Osteoblast (primary cell): ENCODE measurements around the gene TRIOBP. TPM values are rescaled to one million over a fixed set of nuclear protein-coding genes. Genes with fewer than 3 reads are reported as not detected.

Experiments used
- DNase-seq: peaks from one replicate; pipeline ENCODE4 v3.0.0; 2011; ENCODE audit warnings: low spot score, mixed read lengths; ENCODE audit not compliant: insufficient read length; ENCODE audit errors: missing footprints
- H2AFZ ChIP-seq: 2 replicates; pipeline ENCODE4 v1.6.0; 2011; ENCODE audit warnings: mild to moderate bottlenecking, low read length
- H3K27ac ChIP-seq: 2 replicates; pipeline ENCODE4 v1.5.1; 2011; ENCODE audit warnings: mild to moderate bottlenecking, low read depth, low read length, moderate library complexity
- H3K27me3 ChIP-seq: 2 replicates; pipeline ENCODE4 v1.6.0; 2012; ENCODE audit warnings: mild to moderate bottlenecking, control low read depth, inconsistent platforms, low read length, moderate library complexity; ENCODE audit not compliant: insufficient read depth
- H3K36me3 ChIP-seq: 2 replicates; pipeline ENCODE4 v1.5.1; 2011; ENCODE audit warnings: mild to moderate bottlenecking, low read length, control low read depth, moderate library complexity; ENCODE audit not compliant: insufficient read depth
- H3K4me1 ChIP-seq: 2 replicates; pipeline ENCODE4 v1.5.1; 2011; ENCODE audit warnings: mild to moderate bottlenecking, low read length, control low read depth, moderate library complexity; ENCODE audit not compliant: insufficient read depth
- H3K4me2 ChIP-seq: 2 replicates; pipeline ENCODE4 v1.6.0; 2011; ENCODE audit warnings: mild to moderate bottlenecking, low read length; ENCODE audit not compliant: insufficient read depth
- H3K4me3 ChIP-seq: fragments of 200-600 bp; sonication (generic); 3 replicates; pipeline ENCODE4 v1.5.1; 2012; ENCODE audit warnings: mild to moderate bottlenecking, low read length, inconsistent platforms; ENCODE audit not compliant: insufficient read depth
- H3K79me2 ChIP-seq: 2 replicates; pipeline ENCODE4 v1.6.0; 2012; ENCODE audit warnings: mild to moderate bottlenecking, low read length, control low read depth, inconsistent platforms; ENCODE audit not compliant: insufficient read depth
- H3K9me3 ChIP-seq: 2 replicates; pipeline ENCODE4 v1.5.1; 2011; ENCODE audit warnings: low read depth, low read length, control low read depth
- H4K20me1 ChIP-seq: 2 replicates; pipeline ENCODE4 v1.6.0; 2012; ENCODE audit warnings: mild to moderate bottlenecking, low read length, control low read depth; ENCODE audit not compliant: insufficient read depth
- CTCF ChIP-seq: IDR thresholded peaks from 2 replicates; pipeline ENCODE4 v1.5.1; 2011; ENCODE audit warnings: mild to moderate bottlenecking, low read depth, low read length, moderate library complexity; ENCODE audit errors: extremely low read depth
- total RNA-seq: library from RNA; depleted of rRNA; stranded (reverse); fragments of >200 nt; gene quantifications from 2 replicates; pipeline ENCODE4 v1.2.3, GENCODE V29; 2012

The TRIOBP gene
- total RNA-seq, 1 donor: 162 TPM

GRCh38 chr22:37816543-37817180 lies 119.8 kb downstream of the TRIOBP start:
- no peaks in the 10 kb centered on the region for H3K36me3 ChIP-seq
- H4K20me1 ChIP-seq: no peaks in the 10 kb centered on the region
- H2AFZ ChIP-seq: no peak overlapping the region
- DNase-seq: peak; percentile 80
- no peaks in the 10 kb centered on the region for H3K79me2 ChIP-seq
- H3K9me3 ChIP-seq: no peaks in the 10 kb centered on the region
- peaks cover 11% of the 10 kb centered on the region for H3K27me3 ChIP-seq
- H3K4me3 ChIP-seq: no peak overlapping the region
- TF ChIP-seq CTCF: no peak
- no peak overlapping the region for H3K4me2 ChIP-seq
- H3K4me1 ChIP-seq: peaks cover 9% of the 10 kb centered on the region
- no peak overlapping the region for H3K27ac ChIP-seq

GRCh38 chr22:37817705-37818408 lies 121.0 kb downstream of the TRIOBP start:
- H3K9me3 ChIP-seq: no peaks in the 10 kb centered on the region
- H3K4me2 ChIP-seq: peak overlapping the region; percentile 77
- no peaks in the 10 kb centered on the region for H3K36me3 ChIP-seq
- H3K79me2 ChIP-seq: no peaks in the 10 kb centered on the region
- DNase-seq: peak; percentile 99
- H3K4me1 ChIP-seq: peaks cover 9% of the 10 kb centered on the region
- peak overlapping the region; percentile 62 for H3K4me3 ChIP-seq
- H3K27ac ChIP-seq: peak overlapping the region; percentile 3
- H3K27me3 ChIP-seq: peaks cover 14% of the 10 kb centered on the region
- peak overlapping the region; percentile 84 for H2AFZ ChIP-seq
- no peaks in the 10 kb centered on the region for H4K20me1 ChIP-seq
- TF ChIP-seq CTCF: peak; percentile 87

- peak overlapping the region; percentile 77 for H3K4me2 ChIP-seq
- TF ChIP-seq CTCF: peak; percentile 15
- no peaks in the 10 kb centered on the region for H4K20me1 ChIP-seq
- DNase-seq: peak; percentile 96
- peaks cover 19% of the 10 kb centered on the region for H3K27me3 ChIP-seq
- H3K27ac ChIP-seq: no peak overlapping the region
- H3K79me2 ChIP-seq: no peaks in the 10 kb centered on the region
- H3K4me1 ChIP-seq: peaks cover 9% of the 10 kb centered on the region
- peak overlapping the region; percentile 53 for H2AFZ ChIP-seq
- H3K4me3 ChIP-seq: peak overlapping the region; percentile 62
- H3K36me3 ChIP-seq: no peaks in the 10 kb centered on the region
- H3K9me3 ChIP-seq: no peaks in the 10 kb centered on the region
Measured at GRCh38 chr22:37818409-37819104, 121.7 kb downstream of the TRIOBP start.

- TF ChIP-seq CTCF: no peak
- no peaks in the 10 kb centered on the region for H4K20me1 ChIP-seq
- no peaks in the 10 kb centered on the region for H3K36me3 ChIP-seq
- DNase-seq: no peak
- H3K27me3 ChIP-seq: peaks cover 19% of the 10 kb centered on the region
- peaks cover 9% of the 10 kb centered on the region for H3K4me1 ChIP-seq
- H3K4me2 ChIP-seq: peak overlapping the region; percentile 77
- H3K27ac ChIP-seq: no peak overlapping the region
- no peaks in the 10 kb centered on the region for H3K79me2 ChIP-seq
- H3K4me3 ChIP-seq: peak overlapping the region; percentile 62
- H2AFZ ChIP-seq: peak overlapping the region; percentile 53
- H3K9me3 ChIP-seq: no peaks in the 10 kb centered on the region
Measured at GRCh38 chr22:37819105-37819433, 122.2 kb downstream of the TRIOBP start.
